GM12878 (cell line): ENCODE data around the gene CTPS1. TPM values are rescaled to one million over a fixed set of nuclear protein-coding genes. Genes with fewer than 3 reads are reported as not detected.

Experiments
- ATAC-seq: fragments of 200-7000 bp; cut with Tn5 transposase; 3 replicates; pipeline ENCODE4 v1.9.1; 2020; ENCODE audit warnings: mild to moderate bottlenecking, moderate library complexity
- BruUV-seq: library from RNA; stranded (reverse); fragments of 400-500 nt; replicated peaks from 2 replicates; lab custom pipeline; 2021; lab: Mats Ljungman, UMichigan
- CTCF ChIA-PET: fragments of 300-600 bp; sonication (Branson Sonifier 250); formaldehyde crosslinking; extraction: SDS; loops from one replicate; lab custom pipeline; 2021; ENCODE audit warnings: inconsistent platforms; lab: Yijun Ruan, JAX
- POLR2A ChIA-PET: fragments of 350-600 bp; formaldehyde crosslinking; extraction: SDS; loops from one replicate; lab custom pipeline; 2021; ENCODE audit warnings: inconsistent platforms; lab: Charles Lee
- RAD21 ChIA-PET: fragments of 300-600 bp; sonication (Branson Sonifier 250); formaldehyde crosslinking; loops from one replicate; lab custom pipeline; 2023; ENCODE audit warnings: antibody characterized with exemption; ENCODE audit not compliant: unreplicated experiment; lab: Charles Lee
- SMC1A ChIA-PET: fragments of 300-600 bp; sonication (Branson Sonifier 250); formaldehyde crosslinking; loops from one replicate; lab custom pipeline; 2023; ENCODE audit not compliant: unreplicated experiment, uncharacterized antibody; lab: Charles Lee
- DNase-seq: peaks from one replicate; pipeline ENCODE4 v3.0.0-alpha.2; 2011; ENCODE audit warnings: low read depth, low spot score
- FAIRE-seq: peaks from 3 replicates; lab custom pipeline; 2011; peaks lifted over from hg19 to GRCh38; lab: Jason Lieb, UNC
- H2AFZ ChIP-seq: 2 replicates; pipeline ENCODE4 v1.6.0; 2011; ENCODE audit warnings: low read depth, low read length, control low read depth; ENCODE audit not compliant: control insufficient read depth
- H3K27ac ChIP-seq: 2 replicates; pipeline ENCODE4 v1.5.1; 2011; ENCODE audit warnings: control low read depth; ENCODE audit not compliant: control insufficient read depth, insufficient read depth
- H3K27me3 ChIP-seq, 2 experiments: replicated peaks in 1 of 2; 2 replicates each; pipeline versions ENCODE4 v1.6.0 to v1.6.1; 2011; ENCODE audit warnings: low read length in 1 of 2; ENCODE audit not compliant: control insufficient read depth in 2 of 2, insufficient read depth in 2 of 2
- H3K36me3 ChIP-seq, 2 experiments: 2 replicates each; pipeline ENCODE4 v1.5.1; 2011; ENCODE audit warnings: low read length in 1 of 2; ENCODE audit not compliant: control insufficient read depth in 2 of 2, insufficient read depth in 2 of 2
- H3K4me1 ChIP-seq: 2 replicates; pipeline ENCODE4 v1.6.1; 2011; ENCODE audit warnings: mild to moderate bottlenecking, low read length, moderate library complexity, mixed read lengths; ENCODE audit not compliant: control insufficient read depth, insufficient read depth
- H3K4me2 ChIP-seq: 2 replicates; pipeline ENCODE4 v1.6.0; 2011; ENCODE audit warnings: control low read depth; ENCODE audit not compliant: control insufficient read depth, insufficient read depth
- H3K4me3 ChIP-seq: fragments of 200-600 bp; sonication (generic); 2 replicates; pipeline ENCODE4 v1.5.1; 2016
- H3K79me2 ChIP-seq: 2 replicates; pipeline ENCODE4 v1.6.0; 2011; ENCODE audit warnings: low read length; ENCODE audit not compliant: control insufficient read depth, insufficient read depth
- H3K9ac ChIP-seq: 2 replicates; pipeline ENCODE4 v1.8.0; 2011; ENCODE audit warnings: low read length, control low read depth, mixed read lengths; ENCODE audit not compliant: control insufficient read depth, insufficient read depth
- H3K9me3 ChIP-seq: replicated peaks from 3 replicates; pipeline ENCODE4 v1.5.1; 2011; ENCODE audit warnings: mild to moderate bottlenecking, low read length; ENCODE audit not compliant: control insufficient read depth, insufficient read depth
- H4K20me1 ChIP-seq: 2 replicates; pipeline ENCODE4 v1.6.0; 2011; ENCODE audit not compliant: control insufficient read depth, insufficient read depth
- BMI1 ChIP-seq: fragments of 450-650 bp; IDR thresholded peaks from 2 replicates; pipeline ENCODE4 v1.6.1; 2016; ENCODE audit warnings: mild to moderate bottlenecking, moderate library complexity, borderline replicate concordance
- DPF2 ChIP-seq: fragments of 450-650 bp; IDR thresholded peaks from 2 replicates; pipeline ENCODE4 v1.6.1; 2017; ENCODE audit warnings: mild to moderate bottlenecking
- E2F8 ChIP-seq: fragments of 450-650 bp; IDR thresholded peaks from 2 replicates; pipeline ENCODE4 v1.6.1; 2018; ENCODE audit warnings: mild to moderate bottlenecking, low read depth, moderate library complexity; ENCODE audit not compliant: partially characterized antibody
- EP300 ChIP-seq, 2 experiments: fragments of 150-350 bp in 1 of 2; IDR thresholded peaks; 2 replicates each; pipeline ENCODE4 v1.6.1; 2011 to 2012; ENCODE audit warnings: low read depth in 2 of 2, low read length in 2 of 2, borderline replicate concordance in 1 of 2, improper control_type of control experiment in 1 of 2, inconsistent platforms in 1 of 2; ENCODE audit not compliant: control insufficient read depth in 1 of 2
- FOS ChIP-seq: IDR thresholded peaks from 3 replicates; pipeline ENCODE4 v1.6.1; 2011; ENCODE audit warnings: borderline replicate concordance; ENCODE audit not compliant: insufficient read length; ENCODE audit errors: extremely low read depth
- HCFC1 ChIP-seq: fragments of 150-350 bp; IDR thresholded peaks from 2 replicates; pipeline ENCODE4 v1.6.1; 2014; ENCODE audit warnings: low read length
- LARP7 ChIP-seq: fragments of 450-650 bp; IDR thresholded peaks from 2 replicates; pipeline ENCODE4 v1.6.1; 2017; ENCODE audit warnings: mild to moderate bottlenecking
- MXI1 ChIP-seq: fragments of 150-350 bp; IDR thresholded peaks from 2 replicates; pipeline ENCODE4 v1.6.1; 2011; ENCODE audit warnings: low read depth, mild to moderate bottlenecking, inconsistent platforms, low read length, improper control_type of control experiment
- WGBS: methylation state at CpG from one replicate; pipeline ENCODE4 v1.1.6; 2016; ENCODE audit warnings: low lambda C conversion rate; ENCODE audit not compliant: insufficient replicate concordance, insufficient coverage; ENCODE audit errors: missing lambda C conversion rate; 5-methylcytosine and 5-hydroxymethylcytosine counted together
- in situ Hi-C: fragments of 300-500 bp; cut with MboI; formaldehyde crosslinking; loops from 9 replicates; pipeline ENCODE4 v1.14.3; 2018; ENCODE audit warnings: mixed read lengths
- intact Hi-C: fragments of 100-400 bp; cut with micrococcal nuclease; formaldehyde crosslinking; loops from one replicate; pipeline ENCODE4 v1.14.2; 2022; ENCODE audit not compliant: unreplicated experiment
- polyA plus RNA-seq, 11 experiments: library from polyadenylated mRNA; depleted of rRNA in 4 of 11; unstranded in 6 of 11; stranded (reverse) in 5 of 11; fragments of >200 nt; fragmentation: Nextera tagmentation in 4 of 11; fragmentation: Illumina TruSeq in 1 of 11; extraction: Ambion mirVana in 4 of 11; extraction: Trizol in 1 of 11; gene quantifications; 1 replicate in 1 of 11; 2 replicates in 10 of 11; pipeline versions ENCODE4 v1.2.1 to v1.2.3, GENCODE V29; 2011 to 2016; ENCODE audit warnings: inconsistent platforms in 2 of 11, missing spikeins in 2 of 11, low read depth in 1 of 11
- total RNA-seq, 4 experiments: library from RNA; depleted of rRNA in 3 of 4; stranded (reverse); fragments of >200 nt in 3 of 4; fragmentation: Illumina TruSeq in 1 of 4; extraction: Trizol in 1 of 4; gene quantifications; 2 replicates each; pipeline versions ENCODE4 v1.2.1 to v1.2.3, GENCODE V29; 2013 to 2021
- TF ChIP-seq, protein P1 (sequence below): fragments of 450-650 bp; IDR thresholded peaks from 2 replicates; pipeline ENCODE4 v1.6.1; 2014; ENCODE audit warnings: mild to moderate bottlenecking
- TF ChIP-seq, protein P2 (sequence below): IDR thresholded peaks from 2 replicates; pipeline ENCODE4 v1.6.1; 2012; ENCODE audit warnings: mild to moderate bottlenecking, low read depth, low read length
- TF ChIP-seq, protein P3 (sequence below): fragments of 450-650 bp; IDR thresholded peaks from 2 replicates; pipeline ENCODE4 v1.6.1; 2017; ENCODE audit warnings: mild to moderate bottlenecking

Gene CTPS1
- total and polyA plus RNA-seq, 10 of the 15 experiments (the other 5 are each of a cell fraction or from before 2014, with no cell fraction given) = 27.5 to 106 (median 62.8) TPM

- Histone ChIP-seq H3K4me3 (no peak overlapping the region), H3K36me3 (no peaks in the 10 kb centered on the region), H3K9ac (no peak overlapping the region), H3K27ac (no peak overlapping the region), H2AFZ (no peak overlapping the region), H3K79me2 (peaks cover 23% of the 10 kb centered on the region), H3K4me2 (no peak overlapping the region), H3K4me1 (peaks cover 4% of the 10 kb centered on the region; the same call in 1 of the 2 replicates), H3K9me3 (no peaks in the 10 kb centered on the region), H3K27me3 (no peaks in the 10 kb centered on the region), H4K20me1 (no peaks in the 10 kb centered on the region)
- ChIA-PET SMC1A (interaction anchor here (0.7 to 1.0 kb wide), 2 partner anchors 79 to 743 kb away, joined by 3 read pairs; no protein-coding TSS in a partner anchor), POLR2A (interaction anchor here (0.8 kb wide), 1 partner anchor 26 kb away, joined by 6 read pairs; no protein-coding TSS in a partner anchor), CTCF (interaction anchor here (0.5 to 0.6 kb wide), 3 partner anchors 128 to 915 kb away, joined by 3 to 5 read pairs (median 3); no protein-coding TSS in a partner anchor), RAD21 (no interaction called here)
- intact Hi-C loops = no loop called here
- no peak for ATAC-seq
- WGBS = 71% methylated on average over 5 of the region's 5 CpGs
- BruUV-seq = no TSS peak
- FAIRE-seq = no peak
- in situ Hi-C loops = no loop called here
- DNase-seq = no peak
- TF ChIP-seq, protein P1, sequence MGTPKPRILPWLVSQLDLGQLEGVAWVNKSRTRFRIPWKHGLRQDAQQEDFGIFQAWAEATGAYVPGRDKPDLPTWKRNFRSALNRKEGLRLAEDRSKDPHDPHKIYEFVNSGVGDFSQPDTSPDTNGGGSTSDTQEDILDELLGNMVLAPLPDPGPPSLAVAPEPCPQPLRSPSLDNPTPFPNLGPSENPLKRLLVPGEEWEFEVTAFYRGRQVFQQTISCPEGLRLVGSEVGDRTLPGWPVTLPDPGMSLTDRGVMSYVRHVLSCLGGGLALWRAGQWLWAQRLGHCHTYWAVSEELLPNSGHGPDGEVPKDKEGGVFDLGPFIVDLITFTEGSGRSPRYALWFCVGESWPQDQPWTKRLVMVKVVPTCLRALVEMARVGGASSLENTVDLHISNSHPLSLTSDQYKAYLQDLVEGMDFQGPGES = no peak
- no peak for TF ChIP-seq HCFC1
- TF ChIP-seq, protein P2, sequence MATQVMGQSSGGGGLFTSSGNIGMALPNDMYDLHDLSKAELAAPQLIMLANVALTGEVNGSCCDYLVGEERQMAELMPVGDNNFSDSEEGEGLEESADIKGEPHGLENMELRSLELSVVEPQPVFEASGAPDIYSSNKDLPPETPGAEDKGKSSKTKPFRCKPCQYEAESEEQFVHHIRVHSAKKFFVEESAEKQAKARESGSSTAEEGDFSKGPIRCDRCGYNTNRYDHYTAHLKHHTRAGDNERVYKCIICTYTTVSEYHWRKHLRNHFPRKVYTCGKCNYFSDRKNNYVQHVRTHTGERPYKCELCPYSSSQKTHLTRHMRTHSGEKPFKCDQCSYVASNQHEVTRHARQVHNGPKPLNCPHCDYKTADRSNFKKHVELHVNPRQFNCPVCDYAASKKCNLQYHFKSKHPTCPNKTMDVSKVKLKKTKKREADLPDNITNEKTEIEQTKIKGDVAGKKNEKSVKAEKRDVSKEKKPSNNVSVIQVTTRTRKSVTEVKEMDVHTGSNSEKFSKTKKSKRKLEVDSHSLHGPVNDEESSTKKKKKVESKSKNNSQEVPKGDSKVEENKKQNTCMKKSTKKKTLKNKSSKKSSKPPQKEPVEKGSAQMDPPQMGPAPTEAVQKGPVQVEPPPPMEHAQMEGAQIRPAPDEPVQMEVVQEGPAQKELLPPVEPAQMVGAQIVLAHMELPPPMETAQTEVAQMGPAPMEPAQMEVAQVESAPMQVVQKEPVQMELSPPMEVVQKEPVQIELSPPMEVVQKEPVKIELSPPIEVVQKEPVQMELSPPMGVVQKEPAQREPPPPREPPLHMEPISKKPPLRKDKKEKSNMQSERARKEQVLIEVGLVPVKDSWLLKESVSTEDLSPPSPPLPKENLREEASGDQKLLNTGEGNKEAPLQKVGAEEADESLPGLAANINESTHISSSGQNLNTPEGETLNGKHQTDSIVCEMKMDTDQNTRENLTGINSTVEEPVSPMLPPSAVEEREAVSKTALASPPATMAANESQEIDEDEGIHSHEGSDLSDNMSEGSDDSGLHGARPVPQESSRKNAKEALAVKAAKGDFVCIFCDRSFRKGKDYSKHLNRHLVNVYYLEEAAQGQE = no peak
- no peak for TF ChIP-seq FOS
- TF ChIP-seq LARP7 = no peak
- no peak for TF ChIP-seq EP300 (IDR thresholded peaks at IDR 0.05; ENCODE audit: borderline replicate concordance in 1 of 2, control insufficient read depth in 1 of 2, low read depth in 2 of 2, low read length in 2 of 2)
- no peak for TF ChIP-seq MXI1
- TF ChIP-seq, protein P3, sequence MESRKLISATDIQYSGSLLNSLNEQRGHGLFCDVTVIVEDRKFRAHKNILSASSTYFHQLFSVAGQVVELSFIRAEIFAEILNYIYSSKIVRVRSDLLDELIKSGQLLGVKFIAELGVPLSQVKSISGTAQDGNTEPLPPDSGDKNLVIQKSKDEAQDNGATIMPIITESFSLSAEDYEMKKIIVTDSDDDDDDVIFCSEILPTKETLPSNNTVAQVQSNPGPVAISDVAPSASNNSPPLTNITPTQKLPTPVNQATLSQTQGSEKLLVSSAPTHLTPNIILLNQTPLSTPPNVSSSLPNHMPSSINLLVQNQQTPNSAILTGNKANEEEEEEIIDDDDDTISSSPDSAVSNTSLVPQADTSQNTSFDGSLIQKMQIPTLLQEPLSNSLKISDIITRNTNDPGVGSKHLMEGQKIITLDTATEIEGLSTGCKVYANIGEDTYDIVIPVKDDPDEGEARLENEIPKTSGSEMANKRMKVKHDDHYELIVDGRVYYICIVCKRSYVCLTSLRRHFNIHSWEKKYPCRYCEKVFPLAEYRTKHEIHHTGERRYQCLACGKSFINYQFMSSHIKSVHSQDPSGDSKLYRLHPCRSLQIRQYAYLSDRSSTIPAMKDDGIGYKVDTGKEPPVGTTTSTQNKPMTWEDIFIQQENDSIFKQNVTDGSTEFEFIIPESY = no peak
- no peak for TF ChIP-seq E2F8
- TF ChIP-seq BMI1 = no peak
- no peak for TF ChIP-seq DPF2
Measured at GRCh38 chr1:40976952-40977690, 2.4 kb upstream of the CTPS1 start.
